ENCODE data around the gene BTF3. TPM values are rescaled to one million over a fixed set of nuclear protein-coding genes. Genes with fewer than 3 reads are reported as not detected.
A peak's percentile ranks its signal among the peaks of the same experiment; 100 is the strongest.

The BTF3 gene
- polyA plus RNA-seq, 3 donors: 486 to 559 (median 512) TPM

DNA sequence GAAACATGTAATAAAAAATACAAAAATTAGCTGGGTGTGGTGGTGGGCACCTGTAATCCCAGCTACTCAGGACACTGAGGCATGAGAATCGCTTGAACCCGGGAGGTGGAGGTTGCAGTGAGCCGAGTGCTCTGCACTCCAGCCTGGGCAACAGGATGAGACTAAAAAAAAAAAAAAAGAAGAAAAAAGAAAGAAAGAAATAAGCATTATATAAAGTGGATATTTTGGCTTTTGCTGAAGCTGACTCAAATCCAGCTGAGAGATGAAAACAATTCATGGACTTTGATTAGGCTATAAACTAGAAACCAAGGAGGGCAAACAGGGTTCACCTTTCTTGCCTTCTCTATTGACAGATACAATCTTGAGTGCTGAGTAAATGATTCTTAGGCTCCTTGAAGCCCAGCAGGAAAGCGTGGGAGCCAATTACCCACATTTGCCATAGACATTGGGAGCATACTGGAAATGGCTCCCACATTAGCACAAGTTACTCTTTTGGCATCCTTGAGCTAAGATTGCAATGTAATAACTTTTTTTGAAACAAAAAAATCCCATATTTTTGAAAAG, 2.4 kb upstream of the BTF3 start:
- H3K9me3 Mint-ChIP-seq: no peaks in the 10 kb centered on the region
- no peaks in the 10 kb centered on the region for H3K9me3 ChIP-seq (replicated peaks in 1 of 2; ENCODE audit: control insufficient read depth in 1 of 2, insufficient read depth in 1 of 2, low read length in 2 of 2)
- peaks cover 29% of the 10 kb centered on the region for H3K79me2 ChIP-seq (ENCODE audit: insufficient read depth, low read length)
- intact Hi-C loops (cut with micrococcal nuclease): loop anchor here in 1 of 2 donors (5.0 to 10.0 kb wide), 2 partner anchors 71 to 681 kb away; partner anchors contain the start of genes ANKRA2, TNPO1 and UTP15
- H3K9ac ChIP-seq (ENCODE audit: insufficient read depth, low read length, poor library complexity, severe bottlenecking): no peak overlapping the region
- H4K20me1 ChIP-seq (ENCODE audit: insufficient read depth, low read length): no peaks in the 10 kb centered on the region
- no peak overlapping the region for H3K4me3 Mint-ChIP-seq
- TF ChIP-seq, protein P1, sequence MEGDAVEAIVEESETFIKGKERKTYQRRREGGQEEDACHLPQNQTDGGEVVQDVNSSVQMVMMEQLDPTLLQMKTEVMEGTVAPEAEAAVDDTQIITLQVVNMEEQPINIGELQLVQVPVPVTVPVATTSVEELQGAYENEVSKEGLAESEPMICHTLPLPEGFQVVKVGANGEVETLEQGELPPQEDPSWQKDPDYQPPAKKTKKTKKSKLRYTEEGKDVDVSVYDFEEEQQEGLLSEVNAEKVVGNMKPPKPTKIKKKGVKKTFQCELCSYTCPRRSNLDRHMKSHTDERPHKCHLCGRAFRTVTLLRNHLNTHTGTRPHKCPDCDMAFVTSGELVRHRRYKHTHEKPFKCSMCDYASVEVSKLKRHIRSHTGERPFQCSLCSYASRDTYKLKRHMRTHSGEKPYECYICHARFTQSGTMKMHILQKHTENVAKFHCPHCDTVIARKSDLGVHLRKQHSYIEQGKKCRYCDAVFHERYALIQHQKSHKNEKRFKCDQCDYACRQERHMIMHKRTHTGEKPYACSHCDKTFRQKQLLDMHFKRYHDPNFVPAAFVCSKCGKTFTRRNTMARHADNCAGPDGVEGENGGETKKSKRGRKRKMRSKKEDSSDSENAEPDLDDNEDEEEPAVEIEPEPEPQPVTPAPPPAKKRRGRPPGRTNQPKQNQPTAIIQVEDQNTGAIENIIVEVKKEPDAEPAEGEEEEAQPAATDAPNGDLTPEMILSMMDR (IDR thresholded peaks at IDR 0.05): no peak
- H3K36me3 ChIP-seq (replicated peaks in 1 of 2; ENCODE audit: control insufficient read depth in 1 of 2, insufficient read depth in 2 of 2, low read length in 2 of 2): peaks cover under 1 to 8% of the 10 kb centered on the region in 2 donors
- no peak overlapping the region for H2AFZ ChIP-seq (ENCODE audit: insufficient read depth, low read depth, low read length, poor library complexity, severe bottlenecking)
- no peak overlapping the region for H3K4me3 ChIP-seq (replicated peaks in 1 of 3; ENCODE audit: low read depth in 2 of 3, low read length in 3 of 3)
- no peak overlapping the region for H3K27ac Mint-ChIP-seq
- no peak for DNase-seq
- 100% methylated on average over 4 of the region's 4 CpGs for WGBS (ENCODE audit: insufficient coverage)
- H3K4me1 ChIP-seq (ENCODE audit: control insufficient read depth in 1 of 2, insufficient read depth in 2 of 2, low read length in 2 of 2): peaks cover 14 to 27% of the 10 kb centered on the region in 2 donors
- H3K27ac ChIP-seq (ENCODE audit: low read depth in 1 of 2, low read length in 2 of 2): no peak overlapping the region
- H3K27me3 ChIP-seq (ENCODE audit: control insufficient read depth in 2 of 2, insufficient read depth in 2 of 2, low read length in 2 of 2): peaks cover 4 to 14% of the 10 kb centered on the region in 2 donors
- peaks cover 7 to 16% of the 10 kb centered on the region in 2 donors for H3K36me3 Mint-ChIP-seq
- H3K27me3 Mint-ChIP-seq (ENCODE audit: low read depth in 3 of 3): peaks cover 4 to 12% (median 7%) of the 10 kb centered on the region in 3 donors
- H3K4me2 ChIP-seq (replicated peaks; ENCODE audit: extremely low read depth, low read length, poor library complexity, severe bottlenecking): no peak overlapping the region
- peaks cover 20% of the 10 kb centered on the region for H3K4me1 Mint-ChIP-seq

DNA sequence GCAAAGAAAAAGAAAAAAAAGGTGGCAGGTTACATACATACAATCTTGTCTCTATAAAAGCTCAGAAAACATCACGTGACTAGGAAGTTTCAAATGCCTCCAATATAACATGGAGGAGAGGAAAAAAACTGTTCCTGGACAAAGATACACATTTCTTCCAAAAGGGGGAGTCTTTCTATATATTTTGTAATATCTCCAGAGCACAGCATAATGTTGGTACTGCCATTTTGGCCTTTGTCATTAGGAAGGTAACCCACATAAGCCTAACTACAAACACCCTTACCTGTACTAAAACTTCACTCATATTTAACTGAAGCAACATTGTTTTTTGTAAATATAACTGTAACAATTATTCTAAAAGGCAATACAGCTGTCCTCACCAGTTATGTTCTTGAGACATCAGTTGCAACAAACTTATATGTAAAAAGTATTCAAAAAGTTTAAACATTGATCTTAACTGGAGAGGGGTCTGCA, 1.2 kb upstream of the BTF3 start:
- Histone ChIP-seq H3K9ac (ENCODE audit: insufficient read depth, low read length, poor library complexity, severe bottlenecking) (no peak overlapping the region), H3K9me3 (replicated peaks in 1 of 2; ENCODE audit: control insufficient read depth in 1 of 2, insufficient read depth in 1 of 2, low read length in 2 of 2) (no peaks in the 10 kb centered on the region), H3K36me3 (replicated peaks in 1 of 2; ENCODE audit: control insufficient read depth in 1 of 2, insufficient read depth in 2 of 2, low read length in 2 of 2) (peaks cover 12 to 20% of the 10 kb centered on the region in 2 donors), H4K20me1 (ENCODE audit: insufficient read depth, low read length) (peaks cover 6% of the 10 kb centered on the region), H3K27me3 (ENCODE audit: control insufficient read depth in 2 of 2, insufficient read depth in 2 of 2, low read length in 2 of 2) (peaks cover 2 to 14% of the 10 kb centered on the region in 2 donors), H2AFZ (ENCODE audit: insufficient read depth, low read depth, low read length, poor library complexity, severe bottlenecking) (no peak overlapping the region), H3K4me2 (replicated peaks; ENCODE audit: extremely low read depth, low read length, poor library complexity, severe bottlenecking) (no peak overlapping the region), H3K79me2 (ENCODE audit: insufficient read depth, low read length) (peaks cover 39% of the 10 kb centered on the region), H3K27ac (ENCODE audit: low read depth in 1 of 2, low read length in 2 of 2) (no peak overlapping the region), H3K4me3 (replicated peaks in 1 of 3; ENCODE audit: low read depth in 2 of 3, low read length in 3 of 3) (no peak overlapping the region), H3K4me1 (ENCODE audit: control insufficient read depth in 1 of 2, insufficient read depth in 2 of 2, low read length in 2 of 2) (peaks cover 14 to 27% of the 10 kb centered on the region in 2 donors)
- Mint-ChIP-seq H3K27me3 (ENCODE audit: low read depth in 3 of 3) (peaks cover 4 to 10% (median 7%) of the 10 kb centered on the region in 3 donors), H3K9me3 (no peaks in the 10 kb centered on the region), H3K4me1 (peaks cover 26% of the 10 kb centered on the region), H3K36me3 (peaks cover 18 to 26% of the 10 kb centered on the region in 2 donors), H3K27ac (no peak overlapping the region), H3K4me3 (no peak overlapping the region)
- intact Hi-C loops (cut with micrococcal nuclease): loop anchor here in 1 of 2 donors (5.0 to 10.0 kb wide), 2 partner anchors 70 to 682 kb away; partner anchors contain the start of genes ANKRA2, TNPO1 and UTP15
- peak in 1 of 3 donors; percentile 15 for DNase-seq
- no CpG with 5 or more reads among the region's 1 CpG for WGBS (ENCODE audit: insufficient coverage)
- TF ChIP-seq, protein P1 (IDR thresholded peaks at IDR 0.05): no peak

All from CD14-positive monocyte (primary cell).